SK-N-SH treated with all-trans-retinoic acid at 6 μM for 48 hours (cell line): ENCODE data around the gene C11orf91.

Experiments
- ATAC-seq: fragments of 200-7000 bp; cut with Tn5 transposase; 3 replicates; pipeline ENCODE4 v1.9.1; 2020; ENCODE audit warnings: mild to moderate bottlenecking, moderate library complexity
- ARNTL ChIP-seq: fragments of 450-650 bp; formaldehyde crosslinking; IDR thresholded peaks from 2 replicates; pipeline ENCODE4 v1.5.0; 2020; ENCODE audit warnings: low read depth, mild to moderate bottlenecking, moderate library complexity, borderline replicate concordance
- BACH2 ChIP-seq: fragments of 250-450 bp; sonication (Bioruptor Pico); IDR thresholded peaks from 2 replicates; pipeline ENCODE4 v1.9.0; 2021; ENCODE audit warnings: mild to moderate bottlenecking, borderline replicate concordance
- CSDC2 ChIP-seq: fragments of 250-450 bp; sonication (Bioruptor Pico); IDR thresholded peaks from 2 replicates; pipeline ENCODE4 v1.5.0; 2020; ENCODE audit warnings: mild to moderate bottlenecking, moderate library complexity
- ESRRG ChIP-seq: fragments of 250-450 bp; sonication (Bioruptor Pico); IDR thresholded peaks from 2 replicates; pipeline ENCODE4 v1.6.1; 2021; ENCODE audit warnings: mild to moderate bottlenecking
- OSR1 ChIP-seq: fragments of 250-450 bp; sonication (Bioruptor Pico); IDR thresholded peaks from 2 replicates; pipeline ENCODE4 v1.8.0; 2022; ENCODE audit warnings: moderate library complexity, mild to moderate bottlenecking, inconsistent platforms
- PPARA ChIP-seq: fragments of 250-450 bp; sonication (Bioruptor Pico); IDR thresholded peaks from 2 replicates; pipeline ENCODE4 v1.5.0; 2020; ENCODE audit warnings: mild to moderate bottlenecking, borderline replicate concordance
- RARB ChIP-seq: fragments of 250-450 bp; sonication (Bioruptor Pico); IDR thresholded peaks from 2 replicates; pipeline ENCODE4 v1.8.0; 2021; ENCODE audit warnings: mild to moderate bottlenecking, moderate library complexity
- SNAI2 ChIP-seq: fragments of 250-450 bp; sonication (Bioruptor Pico); IDR thresholded peaks from 2 replicates; pipeline ENCODE4 v1.5.0; 2020; ENCODE audit warnings: mild to moderate bottlenecking, moderate library complexity
- TCF4 ChIP-seq: fragments of 250-450 bp; sonication (Bioruptor Pico); IDR thresholded peaks from 2 replicates; pipeline ENCODE4 v1.8.0; 2021; ENCODE audit warnings: mild to moderate bottlenecking, moderate library complexity, borderline replicate concordance
- TOX ChIP-seq: fragments of 250-450 bp; sonication (Bioruptor Pico); IDR thresholded peaks from 2 replicates; pipeline ENCODE4 v1.8.0; 2021; ENCODE audit warnings: mild to moderate bottlenecking, moderate library complexity, borderline replicate concordance
- ZC3H10 ChIP-seq: fragments of 250-450 bp; sonication (Bioruptor Pico); IDR thresholded peaks from 2 replicates; pipeline ENCODE4 v1.5.1; 2021; ENCODE audit warnings: mild to moderate bottlenecking, moderate library complexity
- ZFP3 ChIP-seq: fragments of 250-450 bp; sonication (Bioruptor Pico); IDR thresholded peaks from 2 replicates; pipeline ENCODE4 v1.5.0; 2020; ENCODE audit warnings: mild to moderate bottlenecking, moderate library complexity
- ZFP30 ChIP-seq: fragments of 450-650 bp; formaldehyde crosslinking; IDR thresholded peaks from 2 replicates; pipeline ENCODE4 v1.5.0; 2022; ENCODE audit warnings: mild to moderate bottlenecking, moderate library complexity
- ZNF565 ChIP-seq: fragments of 450-650 bp; formaldehyde crosslinking; conservative IDR thresholded peaks from 2 replicates; pipeline ENCODE4 v1.5.0; 2020; ENCODE audit warnings: low read depth, mild to moderate bottlenecking, moderate library complexity
- ZNF70 ChIP-seq: fragments of 450-650 bp; formaldehyde crosslinking; IDR thresholded peaks from 2 replicates; pipeline ENCODE4 v1.5.0; 2020; ENCODE audit warnings: mild to moderate bottlenecking, moderate library complexity
- TF ChIP-seq, protein P1 (sequence below): fragments of 250-450 bp; sonication (Bioruptor Pico); IDR thresholded peaks from 2 replicates; pipeline ENCODE4 v1.5.1; 2021; ENCODE audit warnings: mild to moderate bottlenecking, moderate library complexity
- TF ChIP-seq, protein P2 (sequence below): fragments of 250-450 bp; sonication (Bioruptor Pico); IDR thresholded peaks from 2 replicates; pipeline ENCODE4 v1.8.0; 2021; ENCODE audit warnings: low read depth, mild to moderate bottlenecking, moderate library complexity, borderline replicate concordance
- TF ChIP-seq, protein P3 (sequence below): fragments of 250-450 bp; sonication (Bioruptor Pico); IDR thresholded peaks from 2 replicates; pipeline ENCODE4 v1.5.1; 2020; ENCODE audit warnings: low read depth, mild to moderate bottlenecking, moderate library complexity
- TF ChIP-seq, protein P4 (sequence below): fragments of 250-450 bp; sonication (Bioruptor Pico); IDR thresholded peaks from 2 replicates; pipeline ENCODE4 v1.5.0; 2020; ENCODE audit warnings: mild to moderate bottlenecking, moderate library complexity
- TF ChIP-seq, protein P5 (sequence below): fragments of 250-450 bp; sonication (Bioruptor Pico); IDR thresholded peaks from 2 replicates; pipeline ENCODE4 v1.8.0; 2020; ENCODE audit warnings: mild to moderate bottlenecking, moderate library complexity, borderline replicate concordance

The C11orf91 gene

DNA sequence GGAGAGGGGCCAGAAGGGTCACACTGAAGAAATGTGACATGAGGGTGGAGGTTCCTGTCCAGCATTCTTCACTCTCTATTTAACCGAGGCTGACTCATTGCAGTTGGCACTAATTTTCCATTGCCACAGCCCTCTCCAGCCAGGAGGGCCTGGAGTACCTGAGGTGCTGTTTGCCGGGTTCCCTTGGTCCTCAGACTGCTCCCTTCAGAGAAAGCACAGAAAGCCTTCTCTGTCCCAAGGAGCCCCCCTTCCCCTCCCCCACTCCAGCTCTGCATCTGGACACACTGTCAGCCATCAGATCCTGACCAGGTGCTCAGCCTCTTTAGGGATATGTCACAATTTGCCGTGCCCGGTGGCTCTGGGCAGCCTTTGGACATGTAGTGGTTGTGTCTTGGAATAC is 3.2 kb upstream of the C11orf91 start:
- TF ChIP-seq TCF4 (CRISPR knock-in tag): no peak
- no peak for TF ChIP-seq ESRRG
- ATAC-seq: no peak

DNA sequence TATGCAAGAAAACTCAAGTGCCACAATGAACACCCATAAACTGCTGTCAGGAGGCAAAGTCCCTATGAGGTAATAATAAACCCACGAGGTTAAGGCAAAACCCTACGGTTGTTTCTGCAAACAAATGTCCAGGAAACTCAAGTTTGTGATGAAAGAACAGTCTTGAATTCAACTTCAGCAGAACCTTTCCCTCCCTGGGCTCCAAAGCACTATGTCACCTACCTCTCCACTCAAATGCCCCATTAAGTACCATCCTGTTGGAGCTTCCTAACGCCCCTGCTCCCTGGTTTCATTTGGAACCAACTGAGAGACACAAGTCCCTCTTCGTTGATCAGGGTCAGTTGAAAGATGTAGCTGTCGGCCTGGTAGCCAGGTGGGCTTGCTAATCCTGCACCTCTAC is 2.6 kb upstream of the C11orf91 start:
- no peak for ATAC-seq
- no peak for TF ChIP-seq ARNTL (CRISPR knock-in tag)
- no peak for TF ChIP-seq RARB
- TF ChIP-seq, protein P1, sequence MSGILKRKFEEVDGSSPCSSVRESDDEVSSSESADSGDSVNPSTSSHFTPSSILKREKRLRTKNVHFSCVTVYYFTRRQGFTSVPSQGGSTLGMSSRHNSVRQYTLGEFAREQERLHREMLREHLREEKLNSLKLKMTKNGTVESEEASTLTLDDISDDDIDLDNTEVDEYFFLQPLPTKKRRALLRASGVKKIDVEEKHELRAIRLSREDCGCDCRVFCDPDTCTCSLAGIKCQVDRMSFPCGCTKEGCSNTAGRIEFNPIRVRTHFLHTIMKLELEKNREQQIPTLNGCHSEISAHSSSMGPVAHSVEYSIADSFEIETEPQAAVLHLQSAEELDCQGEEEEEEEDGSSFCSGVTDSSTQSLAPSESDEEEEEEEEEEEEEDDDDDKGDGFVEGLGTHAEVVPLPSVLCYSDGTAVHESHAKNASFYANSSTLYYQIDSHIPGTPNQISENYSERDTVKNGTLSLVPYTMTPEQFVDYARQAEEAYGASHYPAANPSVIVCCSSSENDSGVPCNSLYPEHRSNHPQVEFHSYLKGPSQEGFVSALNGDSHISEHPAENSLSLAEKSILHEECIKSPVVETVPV (CRISPR knock-in tag): no peak
- TF ChIP-seq, protein P2, sequence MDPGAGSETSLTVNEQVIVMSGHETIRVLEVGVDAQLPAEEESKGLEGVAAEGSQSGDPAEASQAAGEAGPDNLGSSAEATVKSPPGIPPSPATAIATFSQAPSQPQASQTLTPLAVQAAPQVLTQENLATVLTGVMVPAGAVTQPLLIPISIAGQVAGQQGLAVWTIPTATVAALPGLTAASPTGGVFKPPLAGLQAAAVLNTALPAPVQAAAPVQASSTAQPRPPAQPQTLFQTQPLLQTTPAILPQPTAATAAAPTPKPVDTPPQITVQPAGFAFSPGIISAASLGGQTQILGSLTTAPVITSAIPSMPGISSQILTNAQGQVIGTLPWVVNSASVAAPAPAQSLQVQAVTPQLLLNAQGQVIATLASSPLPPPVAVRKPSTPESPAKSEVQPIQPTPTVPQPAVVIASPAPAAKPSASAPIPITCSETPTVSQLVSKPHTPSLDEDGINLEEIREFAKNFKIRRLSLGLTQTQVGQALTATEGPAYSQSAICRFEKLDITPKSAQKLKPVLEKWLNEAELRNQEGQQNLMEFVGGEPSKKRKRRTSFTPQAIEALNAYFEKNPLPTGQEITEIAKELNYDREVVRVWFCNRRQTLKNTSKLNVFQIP (CRISPR knock-in tag): no peak
- TF ChIP-seq ZNF565 (CRISPR knock-in tag): no peak
- TF ChIP-seq CSDC2: no peak
- TF ChIP-seq, protein P3, sequence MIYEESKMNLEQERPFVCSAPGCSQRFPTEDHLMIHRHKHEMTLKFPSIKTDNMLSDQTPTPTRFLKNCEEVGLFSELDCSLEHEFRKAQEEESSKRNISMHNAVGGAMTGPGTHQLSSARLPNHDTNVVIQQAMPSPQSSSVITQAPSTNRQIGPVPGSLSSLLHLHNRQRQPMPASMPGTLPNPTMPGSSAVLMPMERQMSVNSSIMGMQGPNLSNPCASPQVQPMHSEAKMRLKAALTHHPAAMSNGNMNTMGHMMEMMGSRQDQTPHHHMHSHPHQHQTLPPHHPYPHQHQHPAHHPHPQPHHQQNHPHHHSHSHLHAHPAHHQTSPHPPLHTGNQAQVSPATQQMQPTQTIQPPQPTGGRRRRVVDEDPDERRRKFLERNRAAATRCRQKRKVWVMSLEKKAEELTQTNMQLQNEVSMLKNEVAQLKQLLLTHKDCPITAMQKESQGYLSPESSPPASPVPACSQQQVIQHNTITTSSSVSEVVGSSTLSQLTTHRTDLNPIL (CRISPR knock-in tag): no peak
- no peak for TF ChIP-seq ZFP3 (CRISPR knock-in tag)
- TF ChIP-seq ESRRG: no peak
- no peak for TF ChIP-seq BACH2
- no peak for TF ChIP-seq PPARA (CRISPR knock-in tag)
- TF ChIP-seq SNAI2 (CRISPR knock-in tag): no peak
- TF ChIP-seq, protein P4, sequence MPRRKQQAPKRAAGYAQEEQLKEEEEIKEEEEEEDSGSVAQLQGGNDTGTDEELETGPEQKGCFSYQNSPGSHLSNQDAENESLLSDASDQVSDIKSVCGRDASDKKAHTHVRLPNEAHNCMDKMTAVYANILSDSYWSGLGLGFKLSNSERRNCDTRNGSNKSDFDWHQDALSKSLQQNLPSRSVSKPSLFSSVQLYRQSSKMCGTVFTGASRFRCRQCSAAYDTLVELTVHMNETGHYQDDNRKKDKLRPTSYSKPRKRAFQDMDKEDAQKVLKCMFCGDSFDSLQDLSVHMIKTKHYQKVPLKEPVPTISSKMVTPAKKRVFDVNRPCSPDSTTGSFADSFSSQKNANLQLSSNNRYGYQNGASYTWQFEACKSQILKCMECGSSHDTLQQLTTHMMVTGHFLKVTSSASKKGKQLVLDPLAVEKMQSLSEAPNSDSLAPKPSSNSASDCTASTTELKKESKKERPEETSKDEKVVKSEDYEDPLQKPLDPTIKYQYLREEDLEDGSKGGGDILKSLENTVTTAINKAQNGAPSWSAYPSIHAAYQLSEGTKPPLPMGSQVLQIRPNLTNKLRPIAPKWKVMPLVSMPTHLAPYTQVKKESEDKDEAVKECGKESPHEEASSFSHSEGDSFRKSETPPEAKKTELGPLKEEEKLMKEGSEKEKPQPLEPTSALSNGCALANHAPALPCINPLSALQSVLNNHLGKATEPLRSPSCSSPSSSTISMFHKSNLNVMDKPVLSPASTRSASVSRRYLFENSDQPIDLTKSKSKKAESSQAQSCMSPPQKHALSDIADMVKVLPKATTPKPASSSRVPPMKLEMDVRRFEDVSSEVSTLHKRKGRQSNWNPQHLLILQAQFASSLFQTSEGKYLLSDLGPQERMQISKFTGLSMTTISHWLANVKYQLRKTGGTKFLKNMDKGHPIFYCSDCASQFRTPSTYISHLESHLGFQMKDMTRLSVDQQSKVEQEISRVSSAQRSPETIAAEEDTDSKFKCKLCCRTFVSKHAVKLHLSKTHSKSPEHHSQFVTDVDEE (CRISPR knock-in tag): no peak
- TF ChIP-seq, protein P5, sequence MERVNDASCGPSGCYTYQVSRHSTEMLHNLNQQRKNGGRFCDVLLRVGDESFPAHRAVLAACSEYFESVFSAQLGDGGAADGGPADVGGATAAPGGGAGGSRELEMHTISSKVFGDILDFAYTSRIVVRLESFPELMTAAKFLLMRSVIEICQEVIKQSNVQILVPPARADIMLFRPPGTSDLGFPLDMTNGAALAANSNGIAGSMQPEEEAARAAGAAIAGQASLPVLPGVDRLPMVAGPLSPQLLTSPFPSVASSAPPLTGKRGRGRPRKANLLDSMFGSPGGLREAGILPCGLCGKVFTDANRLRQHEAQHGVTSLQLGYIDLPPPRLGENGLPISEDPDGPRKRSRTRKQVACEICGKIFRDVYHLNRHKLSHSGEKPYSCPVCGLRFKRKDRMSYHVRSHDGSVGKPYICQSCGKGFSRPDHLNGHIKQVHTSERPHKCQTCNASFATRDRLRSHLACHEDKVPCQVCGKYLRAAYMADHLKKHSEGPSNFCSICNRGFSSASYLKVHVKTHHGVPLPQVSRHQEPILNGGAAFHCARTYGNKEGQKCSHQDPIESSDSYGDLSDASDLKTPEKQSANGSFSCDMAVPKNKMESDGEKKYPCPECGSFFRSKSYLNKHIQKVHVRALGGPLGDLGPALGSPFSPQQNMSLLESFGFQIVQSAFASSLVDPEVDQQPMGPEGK (CRISPR knock-in tag): no peak
- no peak for TF ChIP-seq ZNF70 (CRISPR knock-in tag)
- no peak for TF ChIP-seq OSR1 (CRISPR knock-in tag)
- no peak for TF ChIP-seq ZC3H10 (CRISPR knock-in tag)
- no peak for TF ChIP-seq TOX (CRISPR knock-in tag)
- no peak for TF ChIP-seq ZFP30 (CRISPR knock-in tag)
- TF ChIP-seq, all 23 proteins: peak for 0

DNA sequence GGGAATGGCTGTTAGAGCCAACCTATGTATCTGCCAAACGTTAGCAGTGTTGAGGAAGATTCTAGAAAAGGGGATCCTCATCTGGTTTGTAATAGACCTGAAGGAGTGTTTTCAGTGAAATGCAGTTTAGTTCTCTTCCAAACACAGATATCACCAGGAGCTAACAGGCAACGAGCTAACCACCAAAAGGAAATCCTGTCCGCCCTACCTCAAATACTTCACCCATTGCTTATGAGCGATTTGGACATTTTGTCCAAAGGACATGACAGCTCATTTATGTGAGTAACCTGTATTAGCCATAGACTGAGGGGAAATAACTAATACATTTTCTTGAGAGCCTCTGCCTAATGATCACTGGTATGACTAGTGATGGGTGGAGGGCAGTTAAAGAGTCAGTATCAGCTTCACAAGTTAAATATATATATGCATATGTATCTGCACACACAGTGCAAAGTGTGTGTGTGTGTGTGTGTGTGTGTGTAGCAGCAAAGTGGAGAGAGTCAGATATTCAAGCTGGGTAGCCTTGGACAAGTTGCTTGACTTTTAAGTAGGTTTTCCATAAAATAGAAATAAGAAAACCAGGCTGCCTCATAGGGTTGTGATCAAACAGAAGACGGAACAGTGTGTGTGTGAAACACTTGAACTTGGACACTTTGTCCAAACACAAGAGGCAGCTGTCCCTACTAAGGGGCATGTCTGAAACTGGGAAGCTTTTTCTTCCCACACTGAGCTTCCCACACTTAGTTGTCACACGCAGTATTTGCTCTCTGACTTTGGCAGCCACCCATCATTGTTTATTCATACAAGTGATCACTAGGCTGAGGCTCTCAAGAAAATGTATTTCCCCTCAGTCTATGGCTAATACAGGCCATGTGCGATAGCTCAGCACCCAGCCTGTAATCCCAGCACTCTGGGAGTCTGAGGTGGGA is 940 bp upstream of the C11orf91 start:
- peak; percentile 36 for ATAC-seq
- TF ChIP-seq TCF4 (CRISPR knock-in tag) (no peak), ZC3H10 (CRISPR knock-in tag) (no peak), CSDC2 (no peak), ZFP30 (CRISPR knock-in tag) (no peak), BACH2 (no peak), ZFP3 (CRISPR knock-in tag) (no peak)
- TF ChIP-seq, protein P5 (CRISPR knock-in tag): no peak
- TF ChIP-seq, protein P4 (CRISPR knock-in tag): no peak
- TF ChIP-seq, protein P2 (CRISPR knock-in tag): no peak
